ENCODE measurements around the gene TMEM181. TPM values are rescaled to one million over a fixed set of nuclear protein-coding genes. Genes with fewer than 3 reads are reported as not detected.
"Not testable (repeated sequence)": the region's sequence is repeated elsewhere in the genome, so short reads cannot be mapped to it uniquely, and the experiment has no call there.

Gene TMEM181
- polyA plus RNA-seq, 1 donor = 17.2 TPM

- no peak for DNase-seq
Observed at GRCh38 chr6:158624684-158625682, 65.1 kb downstream of the TMEM181 start.

- DNase-seq = no peak
Observed at GRCh38 chr6:158625881-158626305, 66.0 kb downstream of the TMEM181 start.

GRCh38 chr6:158626360-158627167 is 66.7 kb downstream of the TMEM181 start:
- DNase-seq = no peak

GRCh38 chr6:158627168-158627939 is 67.5 kb downstream of the TMEM181 start:
- DNase-seq = no peak

GRCh38 chr6:158627940-158628211 is 68.0 kb downstream of the TMEM181 start:
- no peak for DNase-seq

GRCh38 chr6:158628542-158628941 is 68.7 kb downstream of the TMEM181 start:
- no peak for DNase-seq

- no peak for DNase-seq
Observed at GRCh38 chr6:158629367-158630221, 69.7 kb downstream of the TMEM181 start.

GRCh38 chr6:158630938-158631616 is 71.2 kb downstream of the TMEM181 start:
- DNase-seq = no peak

- DNase-seq = peak; percentile 60
Observed at GRCh38 chr6:158631678-158632537, 72.0 kb downstream of the TMEM181 start.

GRCh38 chr6:158632538-158633119 is 72.7 kb downstream of the TMEM181 start:
- not testable (repeated sequence) for DNase-seq

GRCh38 chr6:158633127-158633526 is 73.2 kb downstream of the TMEM181 start:
- no peak for DNase-seq

- DNase-seq = no peak
Observed at GRCh38 chr6:158634695-158635426, 75.0 kb downstream of the TMEM181 start.

- DNase-seq = no peak
Observed at GRCh38 chr6:158635427-158636073, 75.7 kb downstream of the TMEM181 start.

GRCh38 chr6:158636778-158637177 is 76.9 kb downstream of the TMEM181 start:
- DNase-seq = no peak

- DNase-seq = no peak
Observed at GRCh38 chr6:158638324-158638854, 78.5 kb downstream of the TMEM181 start.

- no peak for DNase-seq
Observed at GRCh38 chr6:158639056-158639455, 79.2 kb downstream of the TMEM181 start.

GRCh38 chr6:158640519-158640918 is 80.6 kb downstream of the TMEM181 start:
- DNase-seq = no peak

GRCh38 chr6:158642097-158642601 is 82.3 kb downstream of the TMEM181 start:
- DNase-seq = no peak

All from hindlimb muscle (tissue), 1 donor.